Activated T-cell treated with anti-CD3 and anti-CD28 coated beads for 24 hours (primary cell): ENCODE measurements around the gene DOCK1.

ENCODE experiments used
- DNase-seq: peaks from one replicate; pipeline ENCODE4 v3.0.0-alpha.2; 2020; ENCODE audit warnings: low read depth

Gene DOCK1

GRCh38 chr10:126955396-126955795 is 50.2 kb downstream of the DOCK1 start:
- no peak for DNase-seq

GRCh38 chr10:126955934-126956711 is 50.9 kb downstream of the DOCK1 start:
- DNase-seq = no peak

DNA sequence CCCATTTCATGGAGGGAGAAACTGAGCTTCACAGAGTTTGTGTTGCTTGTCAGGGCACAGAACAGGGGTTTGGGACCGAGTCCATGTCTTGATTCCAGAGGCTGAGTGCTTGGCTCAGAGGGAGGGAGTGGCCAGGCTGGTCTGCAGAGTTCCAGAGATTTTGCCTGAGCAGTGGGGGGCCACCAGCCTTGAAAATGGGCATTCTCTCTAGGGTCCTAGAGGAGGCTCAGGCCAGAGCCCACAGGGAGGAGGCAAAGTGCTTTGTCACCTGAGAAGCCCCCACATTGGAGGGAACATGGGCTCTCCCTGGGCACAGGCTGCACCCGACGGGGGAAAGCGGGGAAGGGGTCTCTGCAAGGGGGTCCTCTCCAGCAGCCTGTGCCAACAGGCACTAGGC is 51.5 kb downstream of the DOCK1 start:
- DNase-seq = no peak

DNA sequence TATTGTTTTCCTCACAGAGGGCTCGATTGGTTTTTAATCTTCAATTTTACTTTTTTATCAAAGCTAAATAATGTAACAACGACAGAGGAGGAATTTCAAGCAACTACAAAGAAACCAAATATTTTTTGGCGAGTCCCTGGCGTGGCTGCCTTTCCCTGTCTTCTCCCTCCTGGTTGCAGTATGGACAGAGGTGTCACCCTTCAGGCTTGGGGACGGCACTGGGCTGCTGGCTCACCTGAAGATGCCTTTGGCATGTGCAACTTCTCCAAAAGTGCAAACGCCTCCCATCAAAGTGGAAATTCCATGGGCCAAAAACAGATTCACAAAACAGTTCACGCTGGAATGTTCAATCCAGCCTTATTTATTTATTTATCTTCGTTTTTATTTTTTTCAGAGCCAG is 51.9 kb downstream of the DOCK1 start:
- no peak for DNase-seq

GRCh38 chr10:126959431-126959830 is 54.2 kb downstream of the DOCK1 start:
- no peak for DNase-seq

DNA sequence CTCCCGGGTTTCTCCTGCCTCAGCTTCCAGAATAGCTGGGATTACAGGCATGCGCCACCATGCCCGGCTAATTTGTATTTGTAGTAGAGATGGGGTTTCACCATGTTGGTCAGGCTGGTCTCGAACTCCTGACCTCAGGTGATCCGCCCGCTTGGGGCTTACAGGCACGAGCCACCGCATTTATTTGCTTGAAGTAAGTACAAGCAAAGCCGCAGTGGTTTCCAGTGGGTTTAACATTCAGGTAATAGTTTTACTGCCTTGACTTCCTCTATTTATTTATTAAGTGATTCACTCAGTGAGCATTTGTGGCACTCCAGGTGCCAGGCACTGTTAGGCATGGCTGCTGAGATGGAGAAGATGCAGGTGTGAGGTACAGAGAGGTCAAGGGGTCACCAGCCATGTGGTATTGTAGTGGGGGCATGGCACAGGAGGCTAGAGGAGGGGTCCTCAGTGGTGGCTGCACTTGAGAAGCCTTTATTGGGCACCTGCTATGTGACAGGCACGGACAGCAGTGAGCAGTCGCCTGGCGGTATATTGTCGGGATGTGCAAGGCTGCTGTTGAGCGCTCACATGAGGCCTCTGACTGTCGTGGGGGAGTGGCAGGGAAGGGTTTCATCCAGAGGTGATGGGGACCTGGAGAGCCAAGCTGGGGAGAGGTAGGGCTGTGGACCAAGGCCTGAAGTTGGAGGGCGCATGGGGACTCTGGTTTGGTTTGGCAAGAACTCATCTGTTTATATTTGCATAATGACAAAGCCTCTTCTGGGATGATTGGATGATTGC is 54.9 kb downstream of the DOCK1 start:
- no peak for DNase-seq

DNA sequence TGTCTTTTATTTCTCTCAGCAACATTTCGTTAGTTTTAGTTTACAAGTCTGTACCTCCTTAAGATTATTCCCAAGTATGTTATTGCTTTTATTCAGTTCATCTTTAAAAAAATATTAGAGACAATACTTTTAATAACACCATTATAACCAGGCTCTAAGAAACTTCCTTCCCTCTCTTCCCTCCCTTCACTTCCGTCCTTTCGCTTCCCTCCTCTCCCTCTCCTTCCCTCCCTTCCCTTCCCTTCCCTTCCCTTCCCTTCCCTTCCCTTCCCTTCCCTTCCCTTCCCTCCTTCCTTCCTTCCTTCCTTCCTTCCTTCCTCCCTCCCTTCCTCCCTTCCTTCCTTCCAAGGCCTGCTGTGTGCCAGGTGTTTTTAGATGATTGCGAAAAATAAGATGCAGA is 58.1 kb downstream of the DOCK1 start:
- no peak for DNase-seq

- no peak for DNase-seq
These were observed 59.0 kb downstream of the DOCK1 start for GRCh38 chr10:126964190-126964589.

DNA sequence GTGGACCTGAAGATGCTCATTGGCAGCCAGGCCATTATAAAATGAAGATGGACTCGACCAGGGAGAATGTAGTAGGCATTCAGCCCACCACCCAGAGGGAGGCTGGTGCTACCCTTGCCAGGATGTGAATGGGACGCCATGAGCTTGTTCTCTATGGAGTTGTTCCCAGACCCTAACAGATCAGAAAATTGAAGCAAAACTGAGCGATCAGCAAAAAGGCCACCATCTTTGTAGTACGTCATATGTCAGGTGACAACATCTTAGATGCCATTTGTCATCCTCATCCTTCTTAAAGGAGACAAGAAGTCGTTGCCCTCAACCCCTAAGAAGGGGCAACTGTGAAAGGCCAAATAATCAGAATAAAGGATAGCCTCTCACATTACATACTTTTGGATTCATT is 61.7 kb downstream of the DOCK1 start:
- no peak for DNase-seq

- no peak for DNase-seq
These were observed 64.1 kb downstream of the DOCK1 start for GRCh38 chr10:126969310-126969709.

DNA sequence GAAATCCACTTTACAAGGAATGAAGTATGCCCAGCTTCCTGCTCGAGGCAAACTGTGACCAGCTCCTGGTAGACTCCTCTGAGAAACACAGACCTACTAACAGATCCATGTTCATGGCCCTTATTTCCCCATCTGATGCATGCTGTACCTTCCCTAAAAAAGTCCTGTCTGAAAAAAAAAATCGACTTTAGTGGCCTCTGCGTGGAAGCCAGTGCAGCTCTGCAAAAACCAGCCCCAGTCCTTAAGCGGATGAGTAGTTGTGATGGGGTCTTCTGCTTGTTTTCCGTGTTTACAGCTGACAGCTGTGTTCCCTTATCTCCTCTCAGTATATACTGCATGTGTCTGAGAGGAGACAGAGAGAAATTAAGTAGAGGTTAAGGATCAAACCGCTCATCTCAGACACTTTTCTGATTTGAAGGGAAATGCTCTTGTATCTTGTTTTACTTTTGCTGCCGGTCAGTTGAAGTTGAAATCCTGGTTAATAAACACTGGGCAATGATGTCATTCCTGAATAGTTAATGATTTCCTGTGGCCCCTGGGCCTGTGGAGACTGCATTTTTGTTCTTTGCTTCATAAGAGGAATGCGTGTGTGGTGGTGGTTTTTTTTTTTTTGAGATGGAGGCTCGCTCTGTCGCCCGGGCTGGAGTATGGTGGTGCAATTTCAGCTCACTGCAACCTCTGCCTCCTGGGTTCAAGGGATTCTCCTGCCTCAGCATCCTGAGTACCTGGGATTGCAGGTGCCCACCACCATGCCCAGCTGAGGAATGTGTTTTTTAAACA is 67.6 kb downstream of the DOCK1 start:
- DNase-seq = no peak

DNA sequence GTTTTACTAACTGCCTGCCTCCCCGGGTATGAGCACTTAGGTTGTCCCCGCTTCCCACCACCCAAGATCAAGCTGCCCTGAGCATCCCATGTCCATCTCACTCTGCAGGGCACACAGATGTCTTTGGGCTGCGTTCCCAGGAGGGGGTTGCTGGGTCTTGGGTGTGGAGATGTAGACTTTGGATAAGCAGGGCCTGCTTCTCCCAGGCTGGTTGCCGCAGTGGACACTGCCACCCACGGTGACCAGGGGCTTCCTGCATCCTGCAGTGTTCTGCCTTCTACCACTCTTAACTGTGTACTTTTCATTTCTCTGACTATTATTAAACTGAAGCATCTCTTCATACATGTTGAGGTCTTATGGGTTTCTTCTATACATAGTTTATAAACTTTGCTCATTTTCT is 70.0 kb downstream of the DOCK1 start:
- DNase-seq = no peak

DNA sequence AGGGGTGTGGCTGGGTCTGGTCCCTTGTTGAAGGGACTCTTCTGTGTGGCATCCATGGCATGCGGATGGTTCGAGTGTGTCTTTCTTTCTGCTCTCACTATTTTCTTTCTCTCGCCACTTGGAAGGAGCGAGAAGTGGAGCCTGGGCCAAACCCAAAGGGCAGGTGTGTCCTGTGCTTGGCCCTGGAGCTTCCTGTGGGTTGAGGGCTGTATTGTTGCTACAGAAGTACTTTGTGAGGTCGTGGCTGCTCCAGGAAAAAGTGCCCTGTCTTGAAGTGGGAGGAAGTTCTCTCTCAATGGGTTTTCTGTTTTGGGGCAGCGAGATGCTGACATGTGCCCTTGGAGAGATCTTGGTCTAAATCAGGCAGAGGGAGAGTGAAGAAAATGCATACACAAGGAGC is 72.0 kb downstream of the DOCK1 start:
- no peak for DNase-seq

- DNase-seq = no peak
These were observed 74.1 kb downstream of the DOCK1 start for GRCh38 chr10:126979311-126979710.

- no peak for DNase-seq
These were observed 88.0 kb downstream of the DOCK1 start for GRCh38 chr10:126993208-126993607.

DNA sequence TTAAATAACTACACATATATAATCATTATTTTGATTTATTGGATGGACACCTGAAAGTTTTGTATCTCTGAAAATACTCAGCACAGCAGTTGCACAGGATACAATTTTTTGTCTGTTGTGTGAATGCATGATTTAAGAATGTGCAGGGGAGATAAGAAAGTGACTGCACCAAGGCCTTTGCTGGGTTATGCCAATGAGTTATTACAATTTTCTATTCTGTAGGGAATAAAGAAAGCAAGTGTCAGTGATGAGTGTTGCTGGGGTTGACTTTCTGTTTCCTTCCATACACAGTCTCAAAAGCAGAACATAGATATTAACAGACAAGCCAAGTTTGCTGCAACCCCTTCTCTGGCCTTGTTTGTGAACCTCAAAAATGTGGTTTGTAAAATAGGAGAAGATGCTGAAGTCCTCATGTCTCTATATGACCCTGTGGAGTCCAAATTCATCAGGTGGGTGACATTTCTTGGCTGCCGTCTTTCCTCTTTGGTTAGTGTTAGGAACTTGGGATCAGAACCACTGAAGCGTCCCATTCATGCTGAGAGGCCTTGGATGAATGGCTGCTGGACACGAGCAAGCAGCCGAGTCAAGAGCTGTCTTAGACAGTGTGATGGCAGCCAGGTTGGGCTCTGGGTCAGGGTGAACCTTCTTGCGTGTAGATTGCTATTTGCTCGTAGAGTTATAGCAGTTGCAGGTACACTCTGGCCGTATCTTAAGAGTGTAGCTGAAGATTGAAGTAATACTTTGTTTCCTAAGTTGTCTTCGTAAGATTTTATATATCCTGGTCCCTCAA is 92.8 kb downstream of the DOCK1 start:
- no peak for DNase-seq

DNA sequence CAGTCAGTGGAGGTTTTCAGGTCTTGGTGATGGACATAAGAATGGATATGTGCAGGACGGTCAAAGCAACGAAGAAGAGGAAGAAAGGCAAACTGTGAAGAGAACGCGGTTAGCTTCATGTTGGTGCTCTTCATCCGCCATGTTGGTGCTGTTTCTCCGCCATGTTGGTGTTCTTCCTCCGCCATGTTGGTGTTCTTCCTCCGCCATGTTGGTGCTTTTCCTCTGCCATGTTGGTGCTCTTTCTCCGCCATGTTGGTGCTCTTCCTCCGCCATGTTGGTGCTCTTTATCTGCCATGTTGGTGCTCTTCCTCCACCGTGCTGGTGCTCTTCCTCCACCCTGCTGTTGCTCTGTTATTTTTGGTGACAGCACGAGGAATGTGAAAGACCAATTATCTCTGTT is 95.4 kb downstream of the DOCK1 start:
- no peak for DNase-seq

- DNase-seq = no peak
These were observed 97.9 kb downstream of the DOCK1 start for GRCh38 chr10:127003032-127003685.

DNA sequence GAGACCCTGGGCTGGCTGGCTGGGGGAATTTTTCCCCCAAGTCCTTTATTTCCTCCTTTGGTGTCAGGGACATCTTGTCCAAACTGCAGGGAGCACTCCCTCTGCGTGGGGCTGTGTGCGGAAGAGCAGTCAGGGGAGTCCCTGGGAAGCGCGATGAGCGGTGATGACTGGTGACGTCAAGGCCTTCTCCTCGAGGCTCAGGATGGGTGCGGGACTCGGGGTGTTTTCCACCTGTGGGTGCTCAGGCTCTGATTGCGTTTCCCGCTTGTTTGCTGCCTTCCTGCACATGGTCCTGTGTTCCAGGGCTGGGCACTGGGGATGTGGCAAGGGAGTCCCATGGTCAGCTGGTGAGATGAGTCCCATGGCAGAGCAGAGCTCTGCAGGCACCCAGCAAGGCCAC is 101.2 kb downstream of the DOCK1 start:
- no peak for DNase-seq

DNA sequence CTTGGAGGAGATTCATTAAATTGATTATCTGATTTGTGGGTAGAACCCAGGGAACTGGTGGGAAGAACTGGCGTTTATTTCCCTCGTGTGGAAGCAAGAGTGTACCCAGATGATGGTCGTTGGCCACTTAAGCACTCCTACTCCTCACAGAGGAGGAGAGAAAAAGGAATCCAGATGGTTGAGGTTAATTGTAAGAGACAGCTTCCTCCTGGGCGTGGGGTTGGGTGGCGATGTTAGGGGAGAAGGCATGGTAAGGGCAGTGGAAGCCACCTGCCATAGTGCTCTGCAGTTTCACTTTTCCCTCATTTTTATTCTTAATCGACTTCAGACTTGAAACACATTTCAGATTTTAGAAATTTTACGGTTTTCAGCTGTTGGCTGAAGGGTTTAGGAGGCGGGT is 104.1 kb downstream of the DOCK1 start:
- no peak for DNase-seq

DNA sequence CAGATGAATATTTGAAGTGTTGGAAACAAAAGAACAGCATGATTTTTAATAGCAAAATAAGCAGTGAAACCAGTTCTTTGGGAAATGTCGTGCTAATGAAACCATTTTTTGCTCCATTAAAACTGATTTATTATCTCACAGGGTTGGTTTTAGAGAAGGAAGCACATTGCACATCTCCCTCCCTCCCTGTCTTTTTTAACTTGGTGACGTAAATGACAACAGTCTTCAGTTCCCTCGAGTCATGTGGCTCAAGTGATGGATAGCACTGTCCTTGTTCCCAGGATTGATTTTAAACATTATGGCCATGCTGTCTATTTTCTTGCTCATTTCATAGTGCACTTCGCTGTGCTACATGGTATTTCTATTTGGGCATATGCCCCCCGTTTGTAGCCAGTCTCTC is 105.9 kb downstream of the DOCK1 start:
- DNase-seq = no peak
